ENCODE measurements around the gene FAM171A1.
A peak's percentile ranks its signal among the peaks of the same experiment; 100 is the strongest.
"Not testable (repeated sequence)": the region's sequence is repeated elsewhere in the genome, so short reads cannot be mapped to it uniquely, and the experiment has no call there.

The FAM171A1 gene

GRCh38 chr10:15370856-15371701, at the start of gene FAM171A1:
TSS of gene FAM171A1 (minus strand) at chr10:15371289. CDS start at chr10:15371052, 237 bp downstream.
- H3K4me3 ChIP-seq (ENCODE audit: low read length) = peak within 1 kb of the TSS; percentile 51
- no peak for TF ChIP-seq ZNF274 (IDR thresholded peaks at IDR 0.05; ENCODE audit: low read depth, low read length)

DNA sequence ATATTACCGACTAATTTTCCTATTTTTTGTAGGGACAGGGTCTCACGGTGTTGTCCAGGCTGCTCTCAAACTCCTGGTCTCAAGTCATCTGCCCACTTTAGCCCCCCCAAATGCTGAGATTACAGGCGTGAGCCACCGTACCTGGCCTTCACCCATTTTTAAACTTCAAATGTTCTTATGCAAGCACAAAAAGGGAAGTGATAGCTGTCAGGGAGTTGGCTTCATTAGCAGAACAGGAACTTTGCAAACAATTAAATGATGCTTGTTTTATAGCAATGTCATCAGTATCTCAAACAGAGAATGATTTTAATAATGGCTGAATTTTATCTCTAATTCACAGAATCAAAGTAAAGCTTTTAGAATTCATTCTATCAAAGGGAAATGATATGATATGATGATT, 49.8 kb upstream of the FAM171A1 start:
- H3K4me3 ChIP-seq (ENCODE audit: low read length) = no peak overlapping the region
- no peak for TF ChIP-seq ZNF274 (IDR thresholded peaks at IDR 0.05; ENCODE audit: low read depth, low read length)

DNA sequence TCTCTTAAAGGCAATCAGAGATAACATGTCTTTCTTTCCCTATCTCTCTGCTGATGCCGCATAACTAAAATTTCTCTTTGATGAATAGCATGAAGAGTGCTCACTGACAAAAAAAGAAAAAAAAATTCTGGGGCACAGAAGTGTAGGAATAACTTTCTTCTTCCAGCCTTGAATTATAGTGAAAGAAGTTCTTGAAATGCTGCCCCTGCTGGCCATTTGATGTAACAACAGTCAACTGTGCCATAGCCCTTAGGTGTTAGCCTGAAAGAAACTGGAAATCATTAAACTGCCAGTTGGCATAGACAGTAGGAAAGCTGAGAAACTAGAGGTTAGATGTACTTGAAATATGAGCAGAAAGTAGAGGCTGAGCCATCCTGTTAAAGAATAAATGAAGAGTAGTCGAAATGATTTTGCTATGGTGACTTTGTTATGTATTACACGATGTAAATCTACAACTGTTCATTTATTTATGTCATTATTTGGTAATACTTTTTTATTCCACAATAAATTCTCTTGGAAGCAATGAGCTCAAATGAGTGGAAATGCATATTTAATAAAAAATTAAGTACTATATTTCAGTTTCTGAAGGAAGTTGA, 48.3 kb upstream of the FAM171A1 start:
- TF ChIP-seq ZNF274 (IDR thresholded peaks at IDR 0.05; ENCODE audit: low read depth, low read length) = no peak

DNA sequence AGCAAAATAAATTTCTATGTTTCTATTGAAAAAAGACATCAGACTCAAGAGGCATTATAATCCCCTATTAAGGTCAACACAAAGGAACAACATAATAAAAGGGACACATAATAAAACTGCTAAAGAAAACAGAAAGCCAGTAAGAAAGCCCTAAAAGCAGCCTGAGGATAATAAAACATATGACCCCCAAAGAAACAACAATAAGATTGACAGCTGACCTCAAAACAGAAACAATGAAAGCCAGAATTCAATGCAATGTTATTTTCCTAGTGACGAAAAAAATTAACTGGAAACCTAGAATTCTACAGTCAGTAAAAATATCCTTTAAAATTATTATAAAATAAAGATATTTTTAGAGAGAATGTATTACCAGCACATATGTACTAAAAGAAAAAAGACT, 44.9 kb upstream of the FAM171A1 start:
- no peak overlapping the region for H3K4me3 ChIP-seq (ENCODE audit: low read length)
- no peak for TF ChIP-seq ZNF274 (IDR thresholded peaks at IDR 0.05; ENCODE audit: low read depth, low read length)

More for the DNA sequence above, 48.3 kb upstream of the FAM171A1 start:
- H3K4me3 ChIP-seq (ENCODE audit: low read length) = no peak overlapping the region

DNA sequence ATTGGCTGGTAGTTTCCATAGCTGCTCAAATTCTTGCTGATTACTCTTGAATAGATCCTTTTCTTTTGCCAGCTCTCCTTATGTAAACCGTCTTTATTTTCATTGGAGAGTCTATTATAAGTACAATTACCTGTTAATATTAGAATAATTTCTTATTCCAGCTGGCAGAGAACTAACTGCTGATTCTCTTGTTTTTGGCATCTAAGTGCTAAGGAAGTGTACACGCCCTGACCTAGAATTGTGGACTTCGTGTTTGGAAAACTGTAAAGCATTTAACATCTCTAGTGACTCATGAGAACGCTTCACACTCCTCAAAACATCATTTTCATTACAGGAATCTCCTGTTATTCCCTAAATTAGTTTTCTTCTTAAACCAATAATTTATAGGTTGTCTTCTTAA, 39.9 kb upstream of the FAM171A1 start:
- TF ChIP-seq ZNF274 (IDR thresholded peaks at IDR 0.05; ENCODE audit: low read depth, low read length) = no peak
- H3K4me3 ChIP-seq (ENCODE audit: low read length) = no peak overlapping the region

DNA sequence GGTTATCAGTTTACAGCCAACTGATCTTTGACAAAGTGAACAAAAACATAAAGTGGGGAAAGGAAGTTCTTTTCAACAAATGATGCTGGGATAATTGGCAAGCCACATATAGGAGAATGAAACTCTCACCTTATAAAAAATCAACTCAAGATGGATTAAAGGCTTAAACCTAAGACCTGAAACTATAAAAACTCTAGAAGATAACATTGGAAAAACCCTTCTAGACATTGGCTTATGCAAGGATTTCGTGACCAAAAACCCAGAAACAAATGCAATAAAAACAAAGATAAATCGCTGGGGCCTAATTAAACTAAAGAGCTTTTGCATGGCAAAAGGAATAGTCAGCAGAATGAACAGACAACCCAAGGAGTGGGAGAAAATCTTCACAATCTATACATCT, 38.3 kb upstream of the FAM171A1 start:
- not testable (repeated sequence) for H3K4me3 ChIP-seq (ENCODE audit: low read length)

- H3K4me3 ChIP-seq (ENCODE audit: low read length) = no peak overlapping the region
- TF ChIP-seq ZNF274 (IDR thresholded peaks at IDR 0.05; ENCODE audit: low read depth, low read length) = no peak
Measured at GRCh38 chr10:15408557-15408956, 37.5 kb upstream of the FAM171A1 start.

DNA sequence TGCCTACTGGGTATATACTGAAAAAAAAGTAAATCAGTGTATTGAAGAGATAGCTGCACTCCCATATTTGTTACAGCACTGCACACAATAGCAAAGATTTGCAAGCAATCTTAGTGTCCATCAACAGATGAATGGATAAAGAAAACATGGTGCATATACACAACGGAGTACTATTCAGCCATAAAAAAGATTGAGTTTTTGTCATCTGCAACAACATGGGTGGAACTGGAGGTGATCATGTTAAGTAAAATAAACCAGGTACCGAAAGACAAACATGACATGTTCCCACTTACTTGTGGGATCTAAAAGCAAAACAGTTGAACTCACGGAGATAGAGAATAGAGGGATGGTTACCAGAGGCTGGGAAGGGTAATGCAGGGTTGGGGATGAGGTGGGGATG, 34.2 kb upstream of the FAM171A1 start:
- H3K4me3 ChIP-seq (ENCODE audit: low read length) = no peak overlapping the region

GRCh38 chr10:15401382-15401781, 30.3 kb upstream of the FAM171A1 start:
- no peak for TF ChIP-seq ZNF274 (IDR thresholded peaks at IDR 0.05; ENCODE audit: low read depth, low read length)
- H3K4me3 ChIP-seq (ENCODE audit: low read length) = no peak overlapping the region

More for the DNA sequence above, 34.2 kb upstream of the FAM171A1 start:
- TF ChIP-seq ZNF274 (IDR thresholded peaks at IDR 0.05; ENCODE audit: low read depth, low read length) = no peak

- H3K4me3 ChIP-seq (ENCODE audit: low read length) = not testable (repeated sequence)
Measured at GRCh38 chr10:15400461-15400860, 29.4 kb upstream of the FAM171A1 start.

DNA sequence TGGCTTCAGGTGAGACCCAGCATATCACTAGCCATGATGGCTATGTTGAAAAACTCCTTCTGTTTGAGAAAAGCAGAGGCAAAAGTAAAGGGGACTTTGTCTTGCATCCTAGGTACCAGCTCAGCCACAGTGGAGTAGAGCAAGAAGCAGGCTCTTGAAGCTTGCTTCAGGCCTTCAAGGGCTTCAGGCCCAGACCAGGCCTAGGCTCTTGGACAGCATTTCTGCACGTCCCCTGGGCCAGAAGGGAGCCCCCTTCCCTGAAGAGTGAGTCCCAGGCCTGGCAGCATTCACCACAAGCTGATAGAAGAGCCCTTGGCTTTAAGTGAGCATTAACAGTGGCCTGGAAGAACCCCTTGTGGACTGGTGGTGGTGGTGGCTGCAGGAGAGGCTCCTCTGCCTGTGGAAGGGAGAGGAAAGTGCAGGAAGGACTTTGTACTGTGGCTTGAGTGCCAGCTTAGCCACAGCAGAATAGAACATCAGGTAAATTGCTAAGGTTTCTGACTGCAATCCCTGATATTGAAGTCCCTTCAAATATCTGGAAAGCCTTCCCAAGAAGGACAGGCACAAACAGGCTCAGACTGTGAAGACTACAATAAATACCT, 28.1 kb upstream of the FAM171A1 start:
- TF ChIP-seq ZNF274 (IDR thresholded peaks at IDR 0.05; ENCODE audit: low read depth, low read length) = no peak
- no peak overlapping the region for H3K4me3 ChIP-seq (ENCODE audit: low read length)

GRCh38 chr10:15395935-15396334, 24.8 kb upstream of the FAM171A1 start:
- H3K4me3 ChIP-seq (ENCODE audit: low read length) = no peak overlapping the region
- TF ChIP-seq ZNF274 (IDR thresholded peaks at IDR 0.05; ENCODE audit: low read depth, low read length) = no peak

- TF ChIP-seq ZNF274 (IDR thresholded peaks at IDR 0.05; ENCODE audit: low read depth, low read length) = no peak
- no peak overlapping the region for H3K4me3 ChIP-seq (ENCODE audit: low read length)
Measured at GRCh38 chr10:15393139-15393825, 22.2 kb upstream of the FAM171A1 start.

- TF ChIP-seq ZNF274 (IDR thresholded peaks at IDR 0.05; ENCODE audit: low read depth, low read length) = no peak
- H3K4me3 ChIP-seq (ENCODE audit: low read length) = no peak overlapping the region
Measured at GRCh38 chr10:15391491-15391890, 20.4 kb upstream of the FAM171A1 start.

DNA sequence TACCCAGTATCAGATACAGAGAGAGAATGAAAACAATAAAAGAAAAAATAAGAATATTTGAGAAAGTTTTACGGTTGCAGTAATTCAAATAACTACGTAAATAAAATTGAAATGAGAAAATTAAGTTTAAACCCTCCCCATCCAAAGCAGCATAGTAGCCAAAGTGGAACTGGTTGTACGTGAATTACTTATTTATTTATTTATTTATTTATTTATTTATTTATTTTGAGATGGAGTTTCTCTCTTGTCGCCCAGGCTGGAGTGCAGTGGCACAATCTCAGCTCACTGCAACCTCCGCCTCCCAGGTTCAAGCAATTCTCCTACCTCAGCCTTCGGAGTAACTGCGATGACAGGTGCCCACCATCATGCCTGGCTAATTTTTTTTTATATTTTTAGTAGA, 17.1 kb upstream of the FAM171A1 start:
- not testable (repeated sequence) for H3K4me3 ChIP-seq (ENCODE audit: low read length)
